ENCODE measurements around the gene ABCA7. TPM values are rescaled to one million over a fixed set of nuclear protein-coding genes. Genes with fewer than 3 reads are reported as not detected.

The ABCA7 gene
- total and polyA plus RNA-seq, 2 experiments from 2014 or later = 2.1 to 2.6 TPM

GRCh38 chr19:1009041-1009980, 30.6 kb upstream of the ABCA7 start:
- peaks cover 26% of the 10 kb centered on the region for H3K79me2 ChIP-seq (ENCODE audit: insufficient read depth)
- H3K4me3 ChIP-seq = no peak overlapping the region
- in situ Hi-C loops (cut with MboI) = no loop called here
- no peaks in the 10 kb centered on the region for H3K27me3 ChIP-seq (replicated peaks; ENCODE audit: insufficient read depth)
- no peak for TF ChIP-seq EZH2 (IDR thresholded peaks at IDR 0.05; ENCODE audit: insufficient read depth, poor library complexity, severe bottlenecking)
- no peak for TF ChIP-seq EZH2phosphoT487 (IDR thresholded peaks at IDR 0.05; ENCODE audit: insufficient read depth, low read depth)
- WGBS, 2 experiments (ENCODE audit: low coverage in 1 of 2, low lambda C conversion rate in 2 of 2, missing lambda C conversion rate in 2 of 2) = 91 to 94% methylated on average over 58 to 85 of the region's 92 CpGs
- peak; percentile 30 for DNase-seq
- no peaks in the 10 kb centered on the region for H4K20me1 ChIP-seq (ENCODE audit: insufficient read depth)
- no peak overlapping the region for H3K4me2 ChIP-seq (ENCODE audit: unreplicated experiment)
- no peak overlapping the region for H3K9ac ChIP-seq
- no peak overlapping the region for H3K27ac ChIP-seq
- no peaks in the 10 kb centered on the region for H3K9me2 ChIP-seq (ENCODE audit: insufficient read depth)
- no peaks in the 10 kb centered on the region for H3K36me3 ChIP-seq (ENCODE audit: low read depth)
- H3K9me3 ChIP-seq (ENCODE audit: low read depth) = no peaks in the 10 kb centered on the region
- H3F3A ChIP-seq (ENCODE audit: insufficient read depth) = no peaks in the 10 kb centered on the region
- no peak overlapping the region for H2AFZ ChIP-seq
- H3K4me1 ChIP-seq (ENCODE audit: insufficient read depth) = no peaks in the 10 kb centered on the region

GRCh38 chr19:1009981-1010538, 29.8 kb upstream of the ABCA7 start:
- no peaks in the 10 kb centered on the region for H3K4me1 ChIP-seq (ENCODE audit: insufficient read depth)
- no peaks in the 10 kb centered on the region for H3F3A ChIP-seq (ENCODE audit: insufficient read depth)
- no peak overlapping the region for H3K4me2 ChIP-seq (ENCODE audit: unreplicated experiment)
- in situ Hi-C loops (cut with MboI) = no loop called here
- DNase-seq = no peak
- TF ChIP-seq EZH2phosphoT487 (IDR thresholded peaks at IDR 0.05; ENCODE audit: insufficient read depth, low read depth) (no peak), EZH2 (IDR thresholded peaks at IDR 0.05; ENCODE audit: insufficient read depth, poor library complexity, severe bottlenecking) (no peak)
- 90 to 94% methylated on average over 25 of the region's 29 CpGs for WGBS, 2 experiments (ENCODE audit: low coverage in 1 of 2, low lambda C conversion rate in 2 of 2, missing lambda C conversion rate in 2 of 2)
- no peaks in the 10 kb centered on the region for H4K20me1 ChIP-seq (ENCODE audit: insufficient read depth)
- no peaks in the 10 kb centered on the region for H3K9me2 ChIP-seq (ENCODE audit: insufficient read depth)
- H2AFZ ChIP-seq = no peak overlapping the region
- no peaks in the 10 kb centered on the region for H3K27me3 ChIP-seq (replicated peaks; ENCODE audit: insufficient read depth)
- no peaks in the 10 kb centered on the region for H3K36me3 ChIP-seq (ENCODE audit: low read depth)
- no peak overlapping the region for H3K4me3 ChIP-seq
- H3K9ac ChIP-seq = no peak overlapping the region
- H3K79me2 ChIP-seq (ENCODE audit: insufficient read depth) = peaks cover 34% of the 10 kb centered on the region
- no peak overlapping the region for H3K27ac ChIP-seq
- H3K9me3 ChIP-seq (ENCODE audit: low read depth) = no peaks in the 10 kb centered on the region

- no peaks in the 10 kb centered on the region for H3F3A ChIP-seq (ENCODE audit: insufficient read depth)
- H3K4me1 ChIP-seq (ENCODE audit: insufficient read depth) = no peaks in the 10 kb centered on the region
- in situ Hi-C loops (cut with MboI) = no loop called here
- 92 to 96% methylated on average over 23 to 55 of the region's 56 CpGs for WGBS, 2 experiments (ENCODE audit: low coverage in 1 of 2, low lambda C conversion rate in 2 of 2, missing lambda C conversion rate in 2 of 2)
- H3K79me2 ChIP-seq (ENCODE audit: insufficient read depth) = peaks cover 41% of the 10 kb centered on the region
- no peaks in the 10 kb centered on the region for H3K9me3 ChIP-seq (ENCODE audit: low read depth)
- no peaks in the 10 kb centered on the region for H4K20me1 ChIP-seq (ENCODE audit: insufficient read depth)
- TF ChIP-seq EZH2phosphoT487 (IDR thresholded peaks at IDR 0.05; ENCODE audit: insufficient read depth, low read depth) (no peak), EZH2 (IDR thresholded peaks at IDR 0.05; ENCODE audit: insufficient read depth, poor library complexity, severe bottlenecking) (no peak)
- H3K4me3 ChIP-seq = no peak overlapping the region
- H3K4me2 ChIP-seq (ENCODE audit: unreplicated experiment) = no peak overlapping the region
- H2AFZ ChIP-seq = no peak overlapping the region
- DNase-seq = no peak
- H3K27me3 ChIP-seq (replicated peaks; ENCODE audit: insufficient read depth) = no peaks in the 10 kb centered on the region
- H3K36me3 ChIP-seq (ENCODE audit: low read depth) = no peaks in the 10 kb centered on the region
- H3K9ac ChIP-seq = no peak overlapping the region
- no peak overlapping the region for H3K27ac ChIP-seq
- no peaks in the 10 kb centered on the region for H3K9me2 ChIP-seq (ENCODE audit: insufficient read depth)
Measured at GRCh38 chr19:1010586-1011510, 29.1 kb upstream of the ABCA7 start.

- Histone ChIP-seq H3K79me2 (ENCODE audit: insufficient read depth) (peaks cover 52% of the 10 kb centered on the region), H3K36me3 (ENCODE audit: low read depth) (no peaks in the 10 kb centered on the region), H4K20me1 (ENCODE audit: insufficient read depth) (no peaks in the 10 kb centered on the region; the same call in 1 of the 2 replicates), H3K9me3 (ENCODE audit: low read depth) (no peaks in the 10 kb centered on the region), H3F3A (ENCODE audit: insufficient read depth) (no peaks in the 10 kb centered on the region), H2AFZ (no peak overlapping the region), H3K9ac (no peak overlapping the region), H3K4me3 (no peak overlapping the region), H3K27ac (no peak overlapping the region), H3K4me1 (ENCODE audit: insufficient read depth) (peaks cover 9% of the 10 kb centered on the region; the same call in 1 of the 2 replicates), H3K4me2 (ENCODE audit: unreplicated experiment) (no peak overlapping the region), H3K9me2 (ENCODE audit: insufficient read depth) (no peaks in the 10 kb centered on the region), H3K27me3 (replicated peaks; ENCODE audit: insufficient read depth) (no peaks in the 10 kb centered on the region)
- DNase-seq = no peak
- in situ Hi-C loops (cut with MboI) = no loop called here
- TF ChIP-seq EZH2 (IDR thresholded peaks at IDR 0.05; ENCODE audit: insufficient read depth, poor library complexity, severe bottlenecking) (no peak), EZH2phosphoT487 (IDR thresholded peaks at IDR 0.05; ENCODE audit: insufficient read depth, low read depth) (no peak)
- 93 to 94% methylated on average over 36 of the region's 36 CpGs for WGBS, 2 experiments (ENCODE audit: low coverage in 1 of 2, low lambda C conversion rate in 2 of 2, missing lambda C conversion rate in 2 of 2)
Measured at GRCh38 chr19:1011831-1012333, 28.0 kb upstream of the ABCA7 start.
